HepG2 (cell line): ENCODE measurements around the gene FAF1.

Experiments used
- CHD4 ChIP-seq: fragments of 200-600 bp; sonication (generic); IDR thresholded peaks from 2 replicates; pipeline ENCODE4 v1.7.0; 2017; ENCODE audit warnings: mild to moderate bottlenecking, low read length, borderline replicate concordance
- NFE2 ChIP-seq: sonication (generic); formaldehyde crosslinking; IDR thresholded peaks from 2 replicates; pipeline ENCODE4 v1.4.0; 2020; ENCODE audit warnings: missing genetic modification reagents
- POLR2AphosphoS5 ChIP-seq: IDR thresholded peaks from 2 replicates; pipeline ENCODE4 v1.6.1; 2012; ENCODE audit warnings: low read depth, low read length
- TCF7L2 ChIP-seq: IDR thresholded peaks from 2 replicates; pipeline ENCODE4 v1.6.1; 2011; ENCODE audit warnings: mild to moderate bottlenecking, low read depth, low read length, moderate library complexity
- ZNF547 ChIP-seq: sonication (generic); formaldehyde crosslinking; IDR thresholded peaks from 2 replicates; pipeline ENCODE4 v1.5.1; 2020; ENCODE audit warnings: mild to moderate bottlenecking, missing genetic modification reagents
- ZNF691 ChIP-seq: sonication (generic); formaldehyde crosslinking; IDR thresholded peaks from 2 replicates; pipeline ENCODE4 v1.4.0; 2020; ENCODE audit warnings: missing genetic modification reagents, low read depth, mild to moderate bottlenecking, borderline replicate concordance
- TF ChIP-seq, protein P1 (sequence below): sonication (generic); formaldehyde crosslinking; IDR thresholded peaks from 2 replicates; pipeline ENCODE4 v1.4.0; 2020; ENCODE audit warnings: mild to moderate bottlenecking, missing genetic modification reagents
- TF ChIP-seq, protein P2 (sequence below): sonication (generic); formaldehyde crosslinking; IDR thresholded peaks from 2 replicates; pipeline ENCODE4 v1.4.0; 2020; ENCODE audit warnings: mild to moderate bottlenecking, missing genetic modification reagents

DNA sequence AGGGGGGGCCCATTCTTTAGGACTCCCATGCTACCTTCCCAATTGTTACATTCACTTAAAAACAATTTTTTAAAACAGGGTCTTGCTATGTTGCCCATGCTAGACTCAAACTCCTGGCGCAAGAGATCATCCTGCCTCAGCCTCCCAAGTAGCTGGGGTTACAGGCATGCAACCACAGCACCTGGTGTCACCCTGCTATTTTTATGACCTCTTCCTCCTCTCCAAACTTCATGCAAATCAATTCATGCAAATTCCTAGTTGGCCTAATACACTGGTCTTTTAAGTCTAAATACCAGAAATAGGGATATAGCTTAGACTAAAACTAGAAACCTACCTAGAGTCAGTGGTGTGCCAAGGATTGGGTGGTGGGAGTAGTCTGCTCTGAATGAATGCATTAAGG, 40.1 kb upstream of the FAF1 start:
- TF ChIP-seq, protein P1, sequence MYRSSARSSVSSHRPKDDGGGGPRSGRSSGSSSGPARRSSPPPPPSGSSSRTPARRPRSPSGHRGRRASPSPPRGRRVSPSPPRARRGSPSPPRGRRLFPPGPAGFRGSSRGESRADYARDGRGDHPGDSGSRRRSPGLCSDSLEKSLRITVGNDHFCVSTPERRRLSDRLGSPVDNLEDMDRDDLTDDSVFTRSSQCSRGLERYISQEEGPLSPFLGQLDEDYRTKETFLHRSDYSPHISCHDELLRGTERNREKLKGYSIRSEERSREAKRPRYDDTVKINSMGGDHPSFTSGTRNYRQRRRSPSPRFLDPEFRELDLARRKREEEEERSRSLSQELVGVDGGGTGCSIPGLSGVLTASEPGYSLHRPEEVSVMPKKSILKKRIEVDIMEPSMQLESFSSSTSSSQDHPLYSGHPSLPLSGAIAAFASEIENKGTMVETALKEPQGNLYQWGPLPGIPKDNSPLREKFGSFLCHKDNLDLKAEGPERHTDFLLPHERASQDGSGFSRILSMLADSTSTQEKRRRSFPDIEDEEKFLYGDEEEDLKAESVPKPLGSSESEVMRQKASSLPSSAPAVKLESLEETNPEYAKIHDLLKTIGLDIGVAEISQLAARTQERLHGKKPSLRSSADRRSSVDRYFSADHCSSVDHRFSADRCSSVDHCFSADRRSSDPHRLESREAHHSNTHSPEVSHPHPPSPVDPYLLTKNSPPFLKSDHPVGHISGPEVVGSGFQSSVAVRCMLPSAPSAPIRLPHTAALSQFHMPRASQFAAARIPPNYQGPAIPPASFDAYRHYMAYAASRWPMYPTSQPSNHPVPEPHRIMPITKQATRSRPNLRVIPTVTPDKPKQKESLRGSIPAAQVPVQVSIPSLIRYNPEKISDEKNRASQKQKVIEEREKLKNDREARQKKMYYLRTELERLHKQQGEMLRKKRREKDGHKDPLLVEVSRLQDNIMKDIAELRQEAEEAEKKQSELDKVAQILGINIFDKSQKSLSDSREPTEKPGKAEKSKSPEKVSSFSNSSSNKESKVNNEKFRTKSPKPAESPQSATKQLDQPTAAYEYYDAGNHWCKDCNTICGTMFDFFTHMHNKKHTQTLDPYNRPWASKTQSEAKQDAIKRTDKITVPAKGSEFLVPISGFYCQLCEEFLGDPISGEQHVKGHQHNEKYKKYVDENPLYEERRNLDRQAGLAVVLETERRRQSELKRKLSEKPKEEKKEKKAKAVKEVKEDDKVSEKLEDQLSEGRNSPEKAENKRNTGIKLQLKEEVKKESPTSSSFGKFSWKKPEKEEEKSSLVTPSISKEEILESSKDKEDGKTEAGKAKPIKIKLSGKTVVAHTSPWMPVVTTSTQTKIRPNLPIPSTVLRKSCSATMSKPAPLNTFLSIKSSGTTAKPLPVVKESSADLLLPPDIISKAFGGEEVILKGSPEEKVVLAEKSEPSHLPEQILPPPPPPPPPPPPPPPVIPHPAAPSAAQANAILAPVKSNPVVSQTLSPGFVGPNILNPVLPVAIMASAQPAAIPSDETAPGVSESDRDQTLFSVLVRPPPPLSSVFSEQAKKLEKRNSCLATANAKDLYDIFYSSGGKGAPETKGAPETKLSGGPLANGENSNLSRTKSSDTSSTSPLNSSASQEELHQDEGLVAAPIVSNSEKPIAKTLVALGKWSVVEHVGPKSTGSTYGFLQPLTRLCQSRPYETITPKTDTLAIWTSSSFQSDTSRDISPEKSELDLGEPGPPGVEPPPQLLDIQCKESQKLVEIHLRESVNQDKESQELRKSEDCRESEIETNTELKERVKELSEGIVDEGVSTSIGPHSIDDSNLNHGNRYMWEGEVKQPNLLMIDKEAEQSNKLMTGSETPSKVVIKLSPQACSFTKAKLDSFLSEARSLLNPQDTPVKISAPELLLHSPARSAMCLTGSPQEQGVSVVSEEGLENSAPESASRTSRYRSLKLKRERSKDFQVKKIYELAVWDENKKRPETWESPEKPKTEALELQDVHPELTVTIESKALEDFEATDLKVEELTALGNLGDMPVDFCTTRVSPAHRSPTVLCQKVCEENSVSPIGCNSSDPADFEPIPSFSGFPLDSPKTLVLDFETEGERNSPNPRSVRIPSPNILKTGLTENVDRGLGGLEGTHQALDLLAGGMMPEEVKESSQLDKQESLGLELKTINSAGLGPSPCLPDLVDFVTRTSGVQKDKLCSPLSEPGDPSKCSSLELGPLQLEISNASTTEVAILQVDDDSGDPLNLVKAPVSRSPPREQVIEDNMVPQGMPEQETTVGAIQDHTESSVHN (CRISPR knock-in tag) = no peak
- TF ChIP-seq POLR2AphosphoS5 (no peak), CHD4 (no peak), ZNF691 (CRISPR knock-in tag) (no peak), TCF7L2 (no peak), NFE2 (no peak), ZNF547 (CRISPR knock-in tag) (no peak)
- TF ChIP-seq, protein P2, sequence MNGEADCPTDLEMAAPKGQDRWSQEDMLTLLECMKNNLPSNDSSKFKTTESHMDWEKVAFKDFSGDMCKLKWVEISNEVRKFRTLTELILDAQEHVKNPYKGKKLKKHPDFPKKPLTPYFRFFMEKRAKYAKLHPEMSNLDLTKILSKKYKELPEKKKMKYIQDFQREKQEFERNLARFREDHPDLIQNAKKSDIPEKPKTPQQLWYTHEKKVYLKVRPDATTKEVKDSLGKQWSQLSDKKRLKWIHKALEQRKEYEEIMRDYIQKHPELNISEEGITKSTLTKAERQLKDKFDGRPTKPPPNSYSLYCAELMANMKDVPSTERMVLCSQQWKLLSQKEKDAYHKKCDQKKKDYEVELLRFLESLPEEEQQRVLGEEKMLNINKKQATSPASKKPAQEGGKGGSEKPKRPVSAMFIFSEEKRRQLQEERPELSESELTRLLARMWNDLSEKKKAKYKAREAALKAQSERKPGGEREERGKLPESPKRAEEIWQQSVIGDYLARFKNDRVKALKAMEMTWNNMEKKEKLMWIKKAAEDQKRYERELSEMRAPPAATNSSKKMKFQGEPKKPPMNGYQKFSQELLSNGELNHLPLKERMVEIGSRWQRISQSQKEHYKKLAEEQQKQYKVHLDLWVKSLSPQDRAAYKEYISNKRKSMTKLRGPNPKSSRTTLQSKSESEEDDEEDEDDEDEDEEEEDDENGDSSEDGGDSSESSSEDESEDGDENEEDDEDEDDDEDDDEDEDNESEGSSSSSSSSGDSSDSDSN = no peak
